Astrocyte (in vitro differentiated cells and primary cell): Measurements from ENCODE around the gene SNX13.

Experiments used
- EZH2 ChIP-seq: IDR thresholded peaks from 2 replicates; pipeline ENCODE4 v1.6.1; 2012; ENCODE audit warnings: mild to moderate bottlenecking, low read length, inconsistent platforms; ENCODE audit not compliant: insufficient read depth
- TF ChIP-seq, protein P1 (sequence below): IDR thresholded peaks from 2 replicates; pipeline ENCODE4 v1.5.1; 2011; ENCODE audit warnings: low read depth, mild to moderate bottlenecking, inconsistent platforms, low read length, moderate library complexity; ENCODE audit not compliant: insufficient read depth

DNA sequence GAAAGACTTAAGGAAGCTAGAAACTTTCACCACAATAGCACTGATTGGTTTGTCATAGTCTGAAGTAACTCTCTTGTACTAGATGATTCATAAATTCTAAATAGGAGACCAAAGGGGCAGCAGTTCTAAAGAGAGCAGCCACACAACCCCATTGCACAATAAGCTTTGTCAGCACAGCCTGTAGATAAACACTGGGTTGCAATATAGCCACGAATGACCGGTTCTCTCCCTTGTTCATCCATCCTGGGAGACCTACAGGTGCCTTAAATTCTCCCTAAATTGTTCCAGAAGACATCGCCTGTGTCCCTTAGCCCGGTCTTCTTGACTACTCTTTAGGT is 167.0 kb downstream of the SNX13 start:
- TF ChIP-seq, protein P1, sequence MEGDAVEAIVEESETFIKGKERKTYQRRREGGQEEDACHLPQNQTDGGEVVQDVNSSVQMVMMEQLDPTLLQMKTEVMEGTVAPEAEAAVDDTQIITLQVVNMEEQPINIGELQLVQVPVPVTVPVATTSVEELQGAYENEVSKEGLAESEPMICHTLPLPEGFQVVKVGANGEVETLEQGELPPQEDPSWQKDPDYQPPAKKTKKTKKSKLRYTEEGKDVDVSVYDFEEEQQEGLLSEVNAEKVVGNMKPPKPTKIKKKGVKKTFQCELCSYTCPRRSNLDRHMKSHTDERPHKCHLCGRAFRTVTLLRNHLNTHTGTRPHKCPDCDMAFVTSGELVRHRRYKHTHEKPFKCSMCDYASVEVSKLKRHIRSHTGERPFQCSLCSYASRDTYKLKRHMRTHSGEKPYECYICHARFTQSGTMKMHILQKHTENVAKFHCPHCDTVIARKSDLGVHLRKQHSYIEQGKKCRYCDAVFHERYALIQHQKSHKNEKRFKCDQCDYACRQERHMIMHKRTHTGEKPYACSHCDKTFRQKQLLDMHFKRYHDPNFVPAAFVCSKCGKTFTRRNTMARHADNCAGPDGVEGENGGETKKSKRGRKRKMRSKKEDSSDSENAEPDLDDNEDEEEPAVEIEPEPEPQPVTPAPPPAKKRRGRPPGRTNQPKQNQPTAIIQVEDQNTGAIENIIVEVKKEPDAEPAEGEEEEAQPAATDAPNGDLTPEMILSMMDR, result no peak
- no peak for TF ChIP-seq EZH2
